Mucosa of descending colon (tissue), 3 donors: Measurements from ENCODE around the gene ZNF426. TPM values are rescaled to one million over a fixed set of nuclear protein-coding genes. Genes with fewer than 3 reads are reported as not detected.
"Not testable (repeated sequence)": the region's sequence is repeated elsewhere in the genome, so short reads cannot be mapped to it uniquely, and the experiment has no call there.

Source experiments
- ATAC-seq: fragments of 200-7000 bp; cut with Tn5 transposase; one replicate; pipeline ENCODE4 v1.9.1; 2020; ENCODE audit warnings: mild to moderate bottlenecking, moderate library complexity
- DNase-seq, 3 donors: peaks; one replicate each; pipeline ENCODE4 v3.0.0-alpha.2; 2020
- H3K36me3 ChIP-seq: fragments of 200-600 bp; one replicate; pipeline ENCODE4 v1.8.0; 2021; ENCODE audit warnings: low read depth, mild to moderate bottlenecking
- H3K4me1 ChIP-seq: fragments of 200-600 bp; one replicate; pipeline ENCODE4 v1.8.0; 2021; ENCODE audit warnings: low read depth, mild to moderate bottlenecking
- H3K4me3 ChIP-seq: fragments of 200-600 bp; one replicate; pipeline ENCODE4 v1.8.0; 2021; ENCODE audit warnings: mild to moderate bottlenecking
- H3K9me3 ChIP-seq: fragments of 200-600 bp; one replicate; pipeline ENCODE4 v1.8.0; 2021; ENCODE audit warnings: mild to moderate bottlenecking
- intact Hi-C, 2 donors: fragments of 100-400 bp; cut with DNase I in 1 of 2; cut with micrococcal nuclease in 1 of 2; formaldehyde crosslinking; loops; one replicate each; pipeline versions ENCODE4 v1.11.0 to v1.11.1; 2022; cut with DNase I, micrococcal nuclease
- total RNA-seq, 3 donors: library from RNA; stranded (reverse); fragmentation: NEBNext Ultra II Directional in 2 of 3; extraction: Animal tissue kit (Norgen Biotek cat#: 25700) in 2 of 3; gene quantifications; one replicate each; pipeline versions ENCODE4 v1.2.1 to v1.2.4, GENCODE V29; 2021 to 2023
- TF ChIP-seq, protein P1 (sequence below): fragments of 200-600 bp; IDR thresholded peaks from one replicate; pipeline ENCODE4 v1.8.0; 2022; ENCODE audit warnings: antibody characterized with exemption, mild to moderate bottlenecking
- donor health status: DM: no; HTN: no; CAD: no; lungs with moderate emphysema.
- donor health status: DM: no; HTN: no; CAD: no.
- donor health status: DM: no; HTN: yes; CAD: no.

Gene ZNF426
- total RNA-seq, 3 donors from 2014 or later = 6.9 to 23.3 (median 9.7) TPM

DNA sequence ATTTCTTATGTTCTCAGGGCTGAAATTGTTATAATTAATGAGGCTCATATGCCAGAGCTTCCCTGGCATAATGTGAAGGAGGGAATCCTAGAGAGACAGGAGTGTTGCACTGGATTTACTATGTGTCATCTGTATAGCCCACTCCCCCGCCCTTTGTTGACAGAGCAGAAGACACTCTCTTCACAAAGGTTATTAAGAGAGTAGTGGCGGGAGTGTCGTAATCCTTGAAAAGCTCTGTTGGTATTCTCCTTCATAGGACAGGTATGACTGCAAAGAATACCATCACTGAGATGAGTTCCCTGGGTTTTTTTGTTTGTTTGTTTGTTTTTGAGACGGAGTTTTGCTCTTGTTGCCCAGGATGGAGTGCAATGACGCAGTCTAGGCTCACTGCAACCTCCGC is 31.8 kb upstream of the ZNF426 start:
- intact Hi-C loops = no loop called here

DNA sequence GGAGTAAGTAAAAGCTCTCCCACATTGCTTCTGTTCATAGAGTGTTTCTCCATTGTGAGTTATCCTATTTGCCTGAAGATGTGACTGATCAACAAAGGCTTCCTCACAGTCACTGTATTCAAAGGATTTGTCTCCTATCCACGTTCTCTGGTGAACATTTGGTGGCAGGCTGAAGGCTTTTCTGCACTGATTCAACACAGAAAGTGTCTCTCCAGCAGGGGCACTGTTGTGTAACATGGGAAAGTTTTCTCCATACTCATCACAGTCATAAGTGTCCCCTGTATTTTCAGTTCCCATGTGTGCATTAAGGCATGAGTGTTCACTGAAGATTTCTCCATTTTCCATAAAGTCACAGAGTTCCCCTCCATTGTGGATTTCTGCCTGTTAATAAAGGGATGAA is 28.3 kb upstream of the ZNF426 start:
- intact Hi-C loops = no loop called here
- H3K4me1 ChIP-seq = no peaks in the 10 kb centered on the region
- peaks cover 32% of the 10 kb centered on the region for H3K36me3 ChIP-seq
- DNase-seq (no peak), ATAC-seq (no peak)
- H3K4me3 ChIP-seq = no peak overlapping the region
- H3K9me3 ChIP-seq = peaks cover 100% of the 10 kb centered on the region
- TF ChIP-seq, protein P1, sequence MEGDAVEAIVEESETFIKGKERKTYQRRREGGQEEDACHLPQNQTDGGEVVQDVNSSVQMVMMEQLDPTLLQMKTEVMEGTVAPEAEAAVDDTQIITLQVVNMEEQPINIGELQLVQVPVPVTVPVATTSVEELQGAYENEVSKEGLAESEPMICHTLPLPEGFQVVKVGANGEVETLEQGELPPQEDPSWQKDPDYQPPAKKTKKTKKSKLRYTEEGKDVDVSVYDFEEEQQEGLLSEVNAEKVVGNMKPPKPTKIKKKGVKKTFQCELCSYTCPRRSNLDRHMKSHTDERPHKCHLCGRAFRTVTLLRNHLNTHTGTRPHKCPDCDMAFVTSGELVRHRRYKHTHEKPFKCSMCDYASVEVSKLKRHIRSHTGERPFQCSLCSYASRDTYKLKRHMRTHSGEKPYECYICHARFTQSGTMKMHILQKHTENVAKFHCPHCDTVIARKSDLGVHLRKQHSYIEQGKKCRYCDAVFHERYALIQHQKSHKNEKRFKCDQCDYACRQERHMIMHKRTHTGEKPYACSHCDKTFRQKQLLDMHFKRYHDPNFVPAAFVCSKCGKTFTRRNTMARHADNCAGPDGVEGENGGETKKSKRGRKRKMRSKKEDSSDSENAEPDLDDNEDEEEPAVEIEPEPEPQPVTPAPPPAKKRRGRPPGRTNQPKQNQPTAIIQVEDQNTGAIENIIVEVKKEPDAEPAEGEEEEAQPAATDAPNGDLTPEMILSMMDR = no peak

More for the DNA sequence above, 31.8 kb upstream of the ZNF426 start:
- TF ChIP-seq, protein P1 = no peak
- no peak for ATAC-seq
- no peaks in the 10 kb centered on the region for H3K4me1 ChIP-seq
- DNase-seq = no peak
- H3K4me3 ChIP-seq = no peak overlapping the region
- peaks cover 26% of the 10 kb centered on the region for H3K36me3 ChIP-seq
- H3K9me3 ChIP-seq = peaks cover 99% of the 10 kb centered on the region

DNA sequence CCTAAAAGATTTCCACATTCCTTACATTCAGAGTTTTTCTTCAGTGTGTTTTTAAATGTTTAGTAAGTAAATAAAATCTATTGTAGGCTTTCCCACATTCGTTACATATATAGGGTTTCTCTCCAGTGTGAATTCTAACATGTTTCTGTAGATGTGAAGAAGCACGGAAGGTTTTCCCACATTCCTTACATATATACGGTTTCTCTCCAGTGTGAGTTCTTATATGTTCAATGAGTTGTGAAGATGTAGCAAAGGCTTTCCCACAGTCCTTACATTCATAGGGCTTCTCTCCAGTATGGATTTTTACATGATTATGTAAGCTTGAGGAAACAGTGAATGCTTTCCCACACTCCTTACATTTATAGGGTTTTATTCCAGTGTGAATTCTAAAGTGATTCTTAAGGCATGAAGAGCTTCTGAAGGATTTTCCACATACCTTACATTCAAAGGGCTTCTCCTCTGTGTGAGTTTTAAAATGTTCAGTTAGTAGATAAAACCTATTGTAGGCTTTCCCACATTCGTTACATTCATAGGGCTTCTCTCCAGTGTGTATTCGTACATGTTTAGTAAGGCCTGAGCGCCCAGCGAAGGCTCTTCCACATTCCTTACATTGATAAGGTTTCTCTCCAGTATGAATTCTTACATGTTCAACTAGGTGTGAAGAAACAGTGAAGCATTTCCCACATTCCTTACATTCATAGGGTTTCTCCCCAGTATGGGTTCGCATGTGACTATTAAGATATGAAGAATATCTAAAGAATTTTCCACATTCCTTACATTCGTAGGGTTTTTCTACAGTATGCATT is 27.7 kb upstream of the ZNF426 start:
- H3K4me1 ChIP-seq = no peaks in the 10 kb centered on the region
- DNase-seq (no peak), ATAC-seq (no peak)
- H3K9me3 ChIP-seq = peaks cover 100% of the 10 kb centered on the region
- H3K4me3 ChIP-seq = no peak overlapping the region
- intact Hi-C loops = no loop called here
- TF ChIP-seq, protein P1 = no peak
- H3K36me3 ChIP-seq = peaks cover 32% of the 10 kb centered on the region

- intact Hi-C loops = no loop called here
- ATAC-seq (no peak), DNase-seq (no peak)
- Histone ChIP-seq H3K4me3 (no peak overlapping the region), H3K36me3 (no peaks in the 10 kb centered on the region), H3K4me1 (no peaks in the 10 kb centered on the region), H3K9me3 (peaks cover 54% of the 10 kb centered on the region)
- TF ChIP-seq, protein P1 = no peak
Measured at GRCh38 chr19:9552536-9553274, 14.3 kb upstream of the ZNF426 start.

DNA sequence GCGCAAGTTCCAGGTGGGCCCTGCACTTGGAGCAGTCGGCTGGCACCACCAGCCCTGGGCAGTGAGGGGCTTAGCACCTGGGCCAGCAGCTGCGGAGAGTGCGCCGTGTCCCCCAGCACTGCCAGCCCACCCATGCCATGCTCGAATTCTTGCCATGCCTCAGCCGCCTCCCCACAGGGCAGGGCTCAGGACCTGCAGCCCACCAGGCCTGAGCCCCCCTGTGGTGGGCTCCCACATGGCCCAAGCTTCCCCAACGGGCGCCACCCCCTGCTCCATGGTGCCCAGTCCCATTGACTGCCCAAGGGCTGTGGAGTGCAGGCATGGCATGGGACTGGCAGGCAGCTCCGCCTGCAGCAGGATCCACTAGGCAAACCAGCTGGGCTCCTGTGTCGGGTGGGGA is 9.4 kb upstream of the ZNF426 start:
- H3K4me3 ChIP-seq = no peak overlapping the region
- peaks cover 36% of the 10 kb centered on the region for H3K9me3 ChIP-seq
- intact Hi-C loops = no loop called here
- DNase-seq (no peak), ATAC-seq (no peak)
- TF ChIP-seq, protein P1 = no peak
- no peaks in the 10 kb centered on the region for H3K4me1 ChIP-seq
- H3K36me3 ChIP-seq = no peaks in the 10 kb centered on the region

DNA sequence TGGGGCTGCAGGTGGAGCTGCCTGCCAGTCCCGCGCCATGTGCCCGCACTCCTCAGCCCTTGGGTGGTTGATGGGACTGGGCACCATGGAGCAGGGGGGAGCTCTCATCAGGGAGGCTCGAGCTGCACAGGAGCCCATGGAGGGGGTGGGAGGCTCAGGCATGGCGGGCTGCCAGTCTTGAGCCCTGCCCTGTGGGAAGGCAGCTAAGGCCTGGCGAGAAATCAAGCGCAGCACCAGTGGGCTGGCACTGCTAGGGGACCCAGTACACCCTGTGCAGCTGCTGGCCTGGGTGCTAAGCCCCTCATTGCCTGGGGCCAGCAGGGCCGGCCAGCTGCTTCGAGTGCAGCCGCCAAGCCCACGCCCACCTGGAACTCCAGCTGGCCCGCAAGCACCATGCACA is 2.8 kb upstream of the ZNF426 start:
- H3K4me3 ChIP-seq, H3K4me1 ChIP-seq, H3K36me3 ChIP-seq, DNase-seq, ATAC-seq, intact Hi-C loops: not testable (repeated sequence)
- peaks cover 14% of the 10 kb centered on the region for H3K9me3 ChIP-seq

DNA sequence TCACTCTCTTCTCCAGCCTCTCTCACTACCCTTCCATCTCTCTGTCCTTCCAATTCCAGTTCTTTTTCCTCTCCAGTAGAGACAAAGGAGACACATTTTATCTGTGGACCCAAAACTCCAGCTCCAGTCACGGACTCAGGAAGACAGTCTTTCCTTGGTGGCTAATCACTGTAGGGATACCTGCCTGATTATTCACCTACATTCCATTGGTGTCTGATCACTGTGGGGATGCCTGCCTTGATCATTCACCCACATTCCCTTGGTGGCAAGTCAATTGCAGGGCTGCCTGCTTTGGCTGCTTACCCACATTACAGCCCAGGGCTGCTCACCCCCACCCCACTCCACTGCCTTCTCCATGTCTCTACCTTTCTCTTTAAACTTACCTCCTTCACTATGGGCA is 1.5 kb upstream of the ZNF426 start:
- ATAC-seq, H3K36me3 ChIP-seq, intact Hi-C loops, DNase-seq, H3K4me1 ChIP-seq, H3K4me3 ChIP-seq: not testable (repeated sequence)
- H3K9me3 ChIP-seq = peaks cover 22% of the 10 kb centered on the region

DNA sequence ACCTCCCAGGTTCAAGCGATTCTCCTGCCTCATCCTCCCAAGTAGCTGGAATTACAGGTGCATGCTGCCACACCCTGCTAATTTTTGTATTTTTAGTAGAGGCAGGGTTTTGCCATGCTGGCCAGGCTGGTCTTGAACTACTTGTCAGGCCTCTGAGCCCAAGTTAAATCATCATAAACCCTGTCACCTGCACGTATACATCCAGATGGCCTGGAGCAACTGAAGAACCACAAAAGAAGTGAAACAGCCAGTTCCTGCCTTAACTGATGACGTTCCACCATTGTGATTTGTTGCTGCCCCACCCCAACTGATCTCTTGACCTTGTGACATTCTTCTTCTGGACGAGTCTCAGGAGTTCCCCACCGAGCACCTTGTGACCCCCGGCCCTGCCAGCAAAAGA is 756 bp upstream of the ZNF426 start:
- Histone ChIP-seq H3K9me3 (peaks cover 28% of the 10 kb centered on the region), H3K36me3 (peaks cover 12% of the 10 kb centered on the region)
- ATAC-seq, DNase-seq, intact Hi-C loops, H3K4me1 ChIP-seq, H3K4me3 ChIP-seq: not testable (repeated sequence)
